SK-N-SH (cell line): ENCODE results near the gene LMO7. TPM values are rescaled to one million over a fixed set of nuclear protein-coding genes. Genes with fewer than 3 reads are reported as not detected.
A peak's percentile ranks its signal among the peaks of the same experiment; 100 is the strongest.

ENCODE experiments used
- CTCF ChIA-PET: fragments of 300-600, 350-600 bp; formaldehyde crosslinking; extraction: SDS; loops from one replicate; lab custom pipeline; 2021; lab: Yijun Ruan, JAX
- POLR2A ChIA-PET: fragments of 350-600 bp; sonication (Branson Sonifier 250); formaldehyde crosslinking; extraction: SDS; loops from one replicate; lab custom pipeline; 2020; ENCODE audit warnings: antibody characterized with exemption, inconsistent platforms; lab: Yijun Ruan, JAX
- DNase-seq: peaks from one replicate; pipeline ENCODE4 v3.0.0; 2012
- H2AFZ ChIP-seq: fragments of 200-600 bp; sonication (generic); 2 replicates; pipeline ENCODE4 v1.8.1; 2016; ENCODE audit warnings: antibody characterized with exemption, mild to moderate bottlenecking, low read depth
- H3F3A ChIP-seq: fragments of 200-600 bp; sonication (generic); replicated peaks from 2 replicates; pipeline ENCODE3; 2016; ENCODE audit warnings: antibody characterized with exemption, mild to moderate bottlenecking; ENCODE audit not compliant: insufficient read depth
- H3K27ac ChIP-seq, 2 experiments: fragments of 200-500 bp in 1 of 2; fragments of 200-600 bp in 1 of 2; sonication (Bioruptor generic) in 1 of 2; sonication (generic), shearing (Covaris generic) in 1 of 2; 2 replicates each; pipeline versions ENCODE4 v1.5.1 to v1.6.1; 2014 to 2016; ENCODE audit warnings: low read depth in 2 of 2, inconsistent platforms in 1 of 2, low read length in 1 of 2, mild to moderate bottlenecking in 1 of 2, mixed read lengths in 1 of 2
- H3K27me3 ChIP-seq: fragments of 200-600 bp; sonication (generic), shearing (Covaris generic); 2 replicates; pipeline ENCODE4 v1.6.1; 2016; ENCODE audit warnings: mixed run types; ENCODE audit not compliant: insufficient read depth
- H3K36me3 ChIP-seq, 2 experiments: fragments of 200-500 bp in 1 of 2; fragments of 200-600 bp in 1 of 2; sonication (Bioruptor generic) in 1 of 2; sonication (generic) in 1 of 2; replicated peaks in 1 of 2; 2 replicates each; pipeline versions ENCODE3 to v1.5.1; 2014 to 2016; ENCODE audit warnings: low read length in 1 of 2, mild to moderate bottlenecking in 1 of 2; ENCODE audit not compliant: insufficient read depth in 2 of 2, control insufficient read depth in 1 of 2
- H3K4me1 ChIP-seq, 2 experiments: fragments of 200-500 bp in 1 of 2; fragments of 200-600 bp in 1 of 2; sonication (Bioruptor generic) in 1 of 2; sonication (generic), shearing (Covaris generic) in 1 of 2; 2 replicates each; pipeline versions ENCODE4 v1.5.1 to v1.6.1; 2014 to 2016; ENCODE audit warnings: low read depth in 1 of 2, low read length in 1 of 2, mixed run types in 1 of 2; ENCODE audit not compliant: insufficient read depth in 2 of 2, control insufficient read depth in 1 of 2
- H3K4me2 ChIP-seq: fragments of 200-600 bp; sonication (generic), shearing (Covaris generic); 2 replicates; pipeline ENCODE4 v1.6.1; 2017; ENCODE audit warnings: mixed run types
- H3K4me3 ChIP-seq, 2 experiments: fragments of 200-500 bp in 1 of 2; fragments of 200-600 bp in 1 of 2; sonication (Bioruptor generic) in 1 of 2; sonication (generic), shearing (Covaris generic) in 1 of 2; 2 replicates each; pipeline versions ENCODE4 v1.5.1 to v1.8.1; 2014 to 2016; ENCODE audit warnings: low read depth in 2 of 2, inconsistent platforms in 1 of 2, low read length in 1 of 2, mild to moderate bottlenecking in 1 of 2, mixed read lengths in 1 of 2, moderate library complexity in 1 of 2
- H3K79me2 ChIP-seq: fragments of 200-600 bp; sonication (generic); 2 replicates; pipeline ENCODE4 v1.8.1; 2017; ENCODE audit warnings: mild to moderate bottlenecking; ENCODE audit not compliant: insufficient read depth
- H3K9ac ChIP-seq: fragments of 200-600 bp; sonication (generic); 2 replicates; pipeline ENCODE4 v1.6.1; 2017; ENCODE audit warnings: mixed run types
- H3K9me2 ChIP-seq: fragments of 200-600 bp; sonication (generic); 2 replicates; pipeline ENCODE4 v1.6.1; 2017; ENCODE audit warnings: mixed run types
- H3K9me3 ChIP-seq: fragments of 200-600 bp; sonication (generic); 2 replicates; pipeline ENCODE4 v1.6.1; 2017; ENCODE audit warnings: mixed run types, mild to moderate bottlenecking, moderate library complexity
- H4K20me1 ChIP-seq: fragments of 200-600 bp; sonication (generic); 2 replicates; pipeline ENCODE4 v1.6.1; 2017; ENCODE audit warnings: mild to moderate bottlenecking, mixed run types; ENCODE audit not compliant: insufficient read depth
- CHD2 ChIP-seq: fragments of 150-350 bp; IDR thresholded peaks from 2 replicates; pipeline ENCODE4 v1.6.1; 2018; ENCODE audit warnings: low read length; ENCODE audit not compliant: partially characterized antibody
- CTCF ChIP-seq: fragments of 200-600 bp; sonication (generic); IDR thresholded peaks from 2 replicates; pipeline ENCODE4 v1.6.1; 2017; ENCODE audit warnings: antibody characterized with exemption, mild to moderate bottlenecking, moderate library complexity
- EP300 ChIP-seq, 2 experiments: IDR thresholded peaks; 2 replicates each; pipeline versions ENCODE4 v1.4.0 to v1.6.1; 2012; ENCODE audit warnings: borderline replicate concordance in 1 of 2, low read depth in 1 of 2, low read length in 1 of 2
- EZH2phosphoT487 ChIP-seq: fragments of 200-600 bp; sonication (generic); IDR thresholded peaks from 2 replicates; pipeline ENCODE4 v1.6.1; 2017; ENCODE audit warnings: low read depth, mixed run types, mild to moderate bottlenecking, antibody characterized with exemption, moderate library complexity, borderline replicate concordance
- FOSL2 ChIP-seq: IDR thresholded peaks from 2 replicates; pipeline ENCODE4 v1.4.0; 2012; ENCODE audit warnings: low read depth, mild to moderate bottlenecking, moderate library complexity, borderline replicate concordance
- FOXM1 ChIP-seq: IDR thresholded peaks from 2 replicates; pipeline ENCODE4 v1.4.0; 2012; ENCODE audit warnings: low read depth, mild to moderate bottlenecking
- IRF3 ChIP-seq: fragments of 150-350 bp; IDR thresholded peaks from 2 replicates; pipeline ENCODE4 v1.6.1; 2016; ENCODE audit warnings: mild to moderate bottlenecking, low read depth, low read length
- JUND ChIP-seq: IDR thresholded peaks from 2 replicates; pipeline ENCODE4 v1.4.0; 2012
- MEF2A ChIP-seq: IDR thresholded peaks from 2 replicates; pipeline ENCODE4 v1.4.0; 2012; ENCODE audit warnings: low read depth, borderline replicate concordance
- NFIC ChIP-seq: IDR thresholded peaks from 2 replicates; pipeline ENCODE4 v1.4.0; 2012; ENCODE audit warnings: borderline replicate concordance
- PBX3 ChIP-seq: IDR thresholded peaks from 2 replicates; pipeline ENCODE4; 2012
- POLR2AphosphoS5 ChIP-seq: IDR thresholded peaks from 2 replicates; pipeline ENCODE4 v1.6.1; 2012; ENCODE audit warnings: low read depth, low read length
- RAD21 ChIP-seq: IDR thresholded peaks from 2 replicates; pipeline ENCODE4 v1.6.1; 2012; ENCODE audit warnings: mild to moderate bottlenecking, low read length
- TAF1 ChIP-seq: IDR thresholded peaks from 2 replicates; pipeline ENCODE4 v1.6.1; 2012; ENCODE audit warnings: low read depth, mild to moderate bottlenecking, low read length, moderate library complexity, borderline replicate concordance
- TCF12 ChIP-seq: IDR thresholded peaks from 2 replicates; pipeline ENCODE4 v1.4.0; 2012
- TEAD4 ChIP-seq: IDR thresholded peaks from 2 replicates; pipeline ENCODE4 v1.4.0; 2012; ENCODE audit warnings: mild to moderate bottlenecking, borderline replicate concordance; ENCODE audit not compliant: insufficient read depth
- ZBTB33 ChIP-seq: IDR thresholded peaks from 2 replicates; pipeline ENCODE4 v1.4.0; 2012; ENCODE audit warnings: low read depth, borderline replicate concordance
- WGBS: methylation state at CpG from one replicate; pipeline ENCODE4 v1.1.6; 2017; ENCODE audit warnings: low lambda C conversion rate; 5-methylcytosine and 5-hydroxymethylcytosine counted together
- polyA plus RNA-seq, 3 experiments: library from polyadenylated mRNA; depleted of rRNA; stranded (reverse); fragments of >200 nt; gene quantifications; 2 replicates each; pipeline ENCODE4 v1.2.3, GENCODE V29; 2012

The LMO7 gene
- polyA plus RNA-seq, 1 of the 3 experiments (the other 2 are of a cell fraction) = 83.6 TPM

GRCh38 chr13:75770592-75771011 is 134.5 kb downstream of the LMO7 start (continued):
- TF ChIP-seq CTCF (no peak), POLR2AphosphoS5 (no peak)

- H3K4me3 ChIP-seq = no peak overlapping the region
- ChIA-PET POLR2A (no interaction called here), CTCF (no interaction called here)
- no peak for DNase-seq
- H3K27me3 ChIP-seq = no peaks in the 10 kb centered on the region
- 0 out of 2 replicates have a peak, but pooled peaks have one; percentile 7 for TF ChIP-seq TCF12
- TF ChIP-seq FOXM1 = no peak
- H3K9me2 ChIP-seq = no peaks in the 10 kb centered on the region
- no peak overlapping the region for H2AFZ ChIP-seq
- WGBS = 72% methylated on average over 1 of the region's 1 CpG
- peaks cover 93% of the 10 kb centered on the region for H3K79me2 ChIP-seq
- 0 out of 2 replicates have a peak overlapping the region, but pooled peaks have one; percentile 3 for H3K4me2 ChIP-seq
- peak overlapping the region in 1 of 2 experiments; percentile 84; a peak in 3 of 4 replicates for H3K27ac ChIP-seq
- peaks cover 87% of the 10 kb centered on the region for H4K20me1 ChIP-seq
- peaks cover 28 to 57% of the 10 kb centered on the region in 2 experiments for H3K4me1 ChIP-seq
- no peaks in the 10 kb centered on the region for H3K9me3 ChIP-seq
- H3K9ac ChIP-seq = no peak overlapping the region
- peaks cover 63% of the 10 kb centered on the region for H3F3A ChIP-seq
- peaks cover 0 to 34% of the 10 kb centered on the region in 2 experiments for H3K36me3 ChIP-seq
These were observed 135.1 kb downstream of the LMO7 start for GRCh38 chr13:75771226-75771625.

GRCh38 chr13:75771818-75772217 is 135.7 kb downstream of the LMO7 start:
- Histone ChIP-seq H3K27me3 (no peaks in the 10 kb centered on the region), H3K4me2 (peak overlapping the region; percentile 53), H3K9me3 (no peaks in the 10 kb centered on the region), H3K4me3 (peak overlapping the region in 1 of 2 experiments; percentile 30; a peak in 1 of 4 replicates), H3K27ac (peak overlapping the region; percentile 22 to 84; a peak in 3 of 4 replicates), H2AFZ (no peak overlapping the region), H3K79me2 (peaks cover 93% of the 10 kb centered on the region), H3K9me2 (no peaks in the 10 kb centered on the region), H3K36me3 (peaks cover 0 to 30% of the 10 kb centered on the region in 2 experiments), H3K4me1 (peaks cover 28 to 54% of the 10 kb centered on the region in 2 experiments), H3F3A (peaks cover 64% of the 10 kb centered on the region), H3K9ac (no peak overlapping the region; the same call in 1 of the 2 replicates), H4K20me1 (peaks cover 87% of the 10 kb centered on the region)
- peak; percentile 64 for TF ChIP-seq PBX3
- TF ChIP-seq ZBTB33 = no peak
- TF ChIP-seq POLR2AphosphoS5 = peak; percentile 42; the same call in 1 of the 2 replicates
- TF ChIP-seq FOSL2 = peak; percentile 93; the same call in 1 of the 2 replicates
- peak; percentile 33; the same call in 1 of the 2 replicates for TF ChIP-seq NFIC
- TF ChIP-seq IRF3 = no peak
- TF ChIP-seq CHD2 = no peak
- TF ChIP-seq EP300 (IDR thresholded peaks at IDR 0.05; ENCODE audit: borderline replicate concordance in 1 of 2, low read depth in 1 of 2, low read length in 1 of 2) = peak in 1 of 2 experiments; percentile 67; a peak in 1 of 4 replicates
- TF ChIP-seq JUND = peak; percentile 90
- no peak for TF ChIP-seq EZH2phosphoT487
- TF ChIP-seq MEF2A = 0 out of 2 replicates have a peak, but pooled peaks have one; percentile 9
- TF ChIP-seq TEAD4 = peak; percentile 75; the same call in 1 of the 2 replicates
- TF ChIP-seq RAD21 = no peak
- no peak for TF ChIP-seq TAF1
- peak; percentile 80 for TF ChIP-seq TCF12
- ChIA-PET POLR2A (no interaction called here), CTCF (no interaction called here)
- no peak for DNase-seq
